HepG2 (cell line): ENCODE measurements around the gene HOTAIR.

ENCODE experiments used
- CHCHD3 ChIP-seq: sonication (generic); formaldehyde crosslinking; IDR thresholded peaks from 2 replicates; pipeline ENCODE4 v1.8.0; 2022; ENCODE audit warnings: mild to moderate bottlenecking, missing genetic modification reagents, moderate library complexity
- HMG20A ChIP-seq: IDR thresholded peaks from 2 replicates; pipeline ENCODE4 v1.6.1; 2016; ENCODE audit warnings: borderline replicate concordance
- MEIS2 ChIP-seq: sonication (generic); formaldehyde crosslinking; IDR thresholded peaks from 2 replicates; pipeline ENCODE4 v1.9.0; 2021; ENCODE audit warnings: mild to moderate bottlenecking, missing genetic modification reagents
- ZNF143 ChIP-seq: sonication (generic); formaldehyde crosslinking; IDR thresholded peaks from 2 replicates; pipeline ENCODE4 v1.4.0; 2020; ENCODE audit warnings: missing genetic modification reagents

DNA sequence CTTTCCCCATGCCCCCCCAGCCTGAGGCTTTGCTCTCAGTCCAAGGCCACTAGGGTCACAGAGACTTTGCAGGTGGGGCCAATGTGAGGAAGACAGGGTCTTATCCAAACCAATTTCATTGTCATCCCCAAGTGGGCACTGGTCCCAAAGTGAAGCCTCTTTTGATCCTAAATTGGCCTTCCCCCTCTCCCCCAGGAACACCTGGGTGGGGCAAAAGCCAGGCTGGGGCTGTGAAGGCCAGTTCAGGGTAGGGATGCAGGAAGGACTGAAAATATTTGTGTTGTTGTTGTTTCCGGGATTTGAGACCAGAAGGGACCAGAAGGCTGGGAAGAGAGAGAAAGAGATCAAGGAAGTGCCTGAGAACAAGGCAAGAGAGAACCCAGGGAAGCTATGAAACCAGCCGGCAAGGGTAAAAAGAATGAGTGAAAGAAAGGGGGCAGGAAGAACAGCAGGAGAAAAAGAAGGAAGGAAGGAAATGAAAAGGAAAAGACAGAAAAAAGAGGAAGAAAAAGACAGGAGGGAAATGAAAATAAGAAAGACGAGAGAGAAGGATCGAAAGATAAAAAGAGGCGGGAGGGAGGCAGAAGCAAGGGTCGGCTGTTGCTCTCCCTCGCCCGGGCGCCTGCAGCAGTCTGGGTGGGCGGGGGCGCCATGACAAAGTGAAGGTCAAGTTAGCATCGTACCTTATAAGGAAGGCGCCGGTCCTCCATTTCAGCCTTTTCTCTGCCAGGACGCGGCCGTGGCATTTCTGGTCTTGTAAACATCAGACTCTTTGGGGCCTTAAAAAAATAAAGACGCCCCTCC is 9.3 kb downstream of the HOTAIR start:
- TF ChIP-seq CHCHD3 (CRISPR knock-in tag) (no peak), HMG20A (no peak), MEIS2 (CRISPR knock-in tag) (no peak), ZNF143 (CRISPR knock-in tag) (no peak)
